ENCODE data around the gene NAP1L1.

NAP1L1 gene

DNA sequence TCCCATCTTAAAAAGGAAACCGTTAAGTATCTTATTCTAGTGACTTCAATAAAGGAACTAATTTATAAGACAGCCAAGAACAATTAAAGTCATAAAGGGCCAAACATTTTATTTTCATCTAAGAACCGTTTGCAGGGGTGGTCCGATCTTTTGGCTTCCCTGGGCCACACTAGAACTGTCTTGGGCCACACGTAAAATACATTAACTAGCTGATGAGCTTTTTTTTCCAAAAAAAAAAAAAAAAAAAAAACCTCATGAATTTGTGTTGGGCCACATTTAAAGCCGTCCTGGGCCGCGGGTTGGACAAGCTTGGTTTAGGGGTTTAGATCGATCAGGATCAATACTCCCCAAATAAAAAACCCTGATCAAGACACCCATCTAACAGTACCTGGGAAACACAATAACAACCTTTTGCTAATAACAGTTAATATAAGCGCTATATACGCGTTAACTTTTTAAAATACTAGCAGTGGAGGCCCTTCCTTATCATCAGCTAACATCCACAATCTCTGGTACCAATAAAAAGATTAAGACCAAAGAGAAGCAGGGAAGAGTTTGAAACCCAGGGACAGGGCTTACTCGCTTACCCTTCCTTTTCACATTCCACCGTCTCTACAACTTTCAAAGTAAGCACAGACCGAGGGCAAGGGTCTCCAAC lies 1.1 kb downstream of the NAP1L1 start:
- DNase-seq, result no peak

DNA sequence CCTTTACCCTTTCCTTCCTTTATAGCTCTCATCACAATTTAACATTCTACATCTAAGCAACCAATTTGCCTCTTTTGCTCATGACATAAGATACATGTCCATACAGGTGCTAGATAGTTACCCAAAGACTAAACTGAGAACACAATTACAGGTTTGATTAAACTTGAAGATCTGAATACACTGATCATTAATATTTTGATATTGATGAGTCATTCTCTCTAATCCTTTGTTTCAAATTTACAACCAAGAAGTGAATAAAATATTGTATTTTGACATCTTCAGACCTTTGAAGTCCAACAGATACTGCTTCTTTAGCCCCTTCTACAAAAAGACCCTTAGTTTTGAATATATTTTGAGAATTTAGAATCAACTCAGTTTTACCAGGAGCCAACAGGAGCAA lies 2.6 kb downstream of the NAP1L1 start:
- DNase-seq, result no peak

DNA sequence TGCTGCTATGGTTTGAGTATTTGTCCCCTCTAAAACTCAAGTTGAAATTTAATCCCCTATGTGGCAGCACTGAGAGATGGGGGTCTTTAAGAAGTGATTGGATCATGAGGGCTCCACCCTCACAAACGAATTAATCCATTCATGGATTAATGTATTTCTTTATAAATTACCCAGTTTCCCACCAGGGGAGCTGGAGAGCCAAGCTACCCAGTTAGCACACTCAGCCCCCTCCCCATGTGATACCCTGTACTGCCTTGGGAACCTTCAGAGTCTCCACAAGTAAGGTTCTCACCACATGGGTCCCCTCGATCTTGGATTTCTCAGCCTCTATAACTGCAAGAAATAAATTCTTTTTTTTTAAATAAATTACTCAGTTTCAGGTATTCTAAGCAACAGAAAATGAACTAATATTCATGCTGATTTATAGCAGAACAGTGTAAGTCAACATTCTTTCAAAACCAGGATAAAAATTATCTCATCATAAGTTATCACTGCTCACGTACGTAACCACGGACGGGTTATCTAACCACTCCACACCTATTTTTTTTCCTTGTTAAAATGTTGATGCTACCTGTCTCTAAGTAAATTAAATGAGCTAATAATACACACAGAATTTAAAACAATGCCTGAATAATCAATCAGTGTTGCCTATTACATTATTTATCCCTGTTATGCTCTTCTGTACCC lies 3.6 kb downstream of the NAP1L1 start:
- no peak for DNase-seq

DNA sequence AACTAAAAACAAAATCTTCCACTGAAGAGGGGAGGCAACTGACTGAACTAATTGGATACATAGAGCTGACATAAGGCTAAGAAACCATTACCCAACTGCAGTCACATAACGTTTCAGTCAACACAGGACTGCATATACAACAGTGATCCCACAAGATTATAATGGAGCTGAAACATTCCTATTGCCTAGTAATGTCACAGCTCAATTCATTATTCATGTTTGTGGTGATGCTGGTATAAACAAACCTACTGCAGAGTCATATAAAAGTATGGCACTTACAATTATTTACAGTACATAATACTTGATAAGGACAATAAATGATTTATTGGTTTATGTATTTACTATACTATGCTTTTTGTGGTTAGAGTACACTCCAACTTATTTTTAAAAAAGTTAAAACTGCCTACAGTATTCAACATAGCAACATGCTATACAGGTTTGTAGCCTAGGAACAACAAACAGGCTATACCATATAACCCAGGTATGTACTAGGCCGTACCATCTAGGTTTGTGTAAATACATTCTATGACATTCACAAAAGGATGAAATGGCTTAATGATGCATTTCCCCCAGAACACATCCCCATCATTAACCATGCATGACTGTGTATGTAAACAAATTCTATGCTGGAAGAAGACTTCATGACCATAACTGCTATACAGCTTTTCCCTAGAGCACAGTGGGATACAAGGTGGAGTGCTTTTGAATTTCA lies 4.3 kb downstream of the NAP1L1 start:
- no peak for DNase-seq

DNA sequence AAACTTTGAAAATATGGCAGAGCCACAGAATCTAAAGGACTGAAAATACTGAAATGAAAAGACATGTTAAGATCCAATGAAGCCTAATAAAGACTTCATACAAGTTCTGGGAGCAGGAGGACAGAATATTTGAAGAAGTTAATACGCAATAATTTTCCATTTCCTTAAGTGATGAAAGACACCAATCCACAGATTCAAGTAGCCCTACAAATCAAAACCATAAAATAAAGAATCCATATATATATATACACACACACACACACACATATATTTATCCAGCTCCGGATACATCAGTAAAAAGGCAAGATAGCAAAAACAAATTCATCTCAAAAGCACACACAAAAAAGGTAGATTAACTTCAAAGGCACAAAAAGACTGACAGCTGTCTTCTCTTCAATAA lies 5.7 kb downstream of the NAP1L1 start:
- no peak for DNase-seq

DNA sequence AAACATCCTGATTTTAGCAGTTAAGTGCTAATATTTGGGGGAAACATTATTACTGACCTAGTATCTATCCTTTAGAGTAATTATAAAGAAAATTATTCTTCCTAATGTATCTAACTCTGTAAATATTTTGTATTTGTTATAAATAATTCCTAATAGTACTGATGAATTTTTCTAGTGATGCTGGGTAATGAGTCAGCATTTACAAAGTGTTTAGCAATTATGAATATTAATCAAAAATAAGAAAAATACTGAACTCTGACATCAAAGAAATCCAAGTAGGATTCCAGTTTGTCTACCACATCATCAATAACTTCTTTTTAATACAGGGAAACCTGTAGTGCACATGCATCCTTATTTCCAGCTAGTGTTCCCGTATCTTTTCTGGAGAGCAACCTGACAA lies 9.0 kb downstream of the NAP1L1 start:
- no peak for DNase-seq

DNA sequence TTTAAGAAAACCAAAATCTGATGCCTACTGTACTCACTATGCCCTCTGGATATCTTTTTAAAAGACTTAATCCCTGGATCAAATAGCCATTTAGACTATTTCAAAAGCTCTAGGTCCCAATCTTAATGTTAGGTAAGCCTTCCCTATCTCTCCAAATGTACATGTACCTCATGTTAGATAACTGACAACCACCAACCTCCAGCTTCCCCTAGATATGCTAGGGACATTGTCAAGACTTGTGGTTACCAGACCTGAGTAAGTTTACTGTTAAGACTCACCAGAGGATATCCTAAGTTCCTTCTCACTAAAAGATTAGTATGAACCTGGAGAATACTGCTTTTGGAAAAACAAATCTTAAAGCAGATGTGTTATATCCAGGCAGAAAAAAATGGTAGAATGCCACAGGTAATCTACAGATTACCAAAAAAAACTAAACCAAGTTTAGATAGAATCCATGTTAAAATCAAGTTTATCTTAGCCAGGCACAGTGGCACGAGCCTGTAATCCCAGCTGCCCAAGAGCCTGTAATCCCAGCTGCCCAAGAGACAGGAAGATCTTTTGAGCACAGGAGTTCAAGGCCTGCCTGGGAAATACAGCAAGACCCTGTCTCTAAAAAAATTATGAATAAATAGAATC lies 9.7 kb downstream of the NAP1L1 start:
- no peak for DNase-seq

DNA sequence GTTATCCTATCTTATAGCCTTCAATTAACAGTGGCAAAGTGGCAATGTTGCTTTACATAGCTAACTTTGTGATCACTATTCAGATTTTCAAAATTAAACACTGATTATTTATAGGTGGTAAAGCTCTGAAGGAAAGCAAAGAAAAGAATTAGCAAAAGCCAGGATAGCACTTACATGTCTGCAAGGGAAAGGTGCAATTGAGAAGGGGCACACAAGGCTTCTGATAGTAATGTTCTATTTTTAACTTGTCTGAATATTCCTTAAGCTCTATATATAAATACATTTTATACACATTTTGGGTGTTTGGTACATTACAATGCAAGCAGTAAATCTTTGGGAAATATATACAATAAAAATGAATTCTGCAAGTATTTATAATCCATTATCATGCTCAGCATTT lies 10.9 kb downstream of the NAP1L1 start:
- no peak for DNase-seq

DNA sequence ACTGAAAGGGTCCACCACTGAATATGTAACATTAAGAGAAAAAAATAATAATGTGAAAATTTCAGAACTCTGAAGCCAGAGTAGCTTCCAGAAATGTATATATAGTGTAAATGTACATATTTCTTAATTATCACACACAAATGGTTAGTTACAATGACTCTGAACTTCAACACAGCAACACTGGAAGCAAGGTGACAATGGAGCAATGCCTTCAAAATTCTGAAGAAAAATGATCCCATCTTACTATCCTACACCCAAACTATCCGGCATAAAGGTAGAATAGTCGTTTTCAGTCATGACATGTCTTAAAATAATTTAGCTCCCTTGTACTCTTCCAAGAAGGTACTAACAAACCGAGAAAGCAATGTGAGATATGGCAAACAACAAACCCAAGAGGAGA lies 11.9 kb downstream of the NAP1L1 start:
- no peak for DNase-seq

DNA sequence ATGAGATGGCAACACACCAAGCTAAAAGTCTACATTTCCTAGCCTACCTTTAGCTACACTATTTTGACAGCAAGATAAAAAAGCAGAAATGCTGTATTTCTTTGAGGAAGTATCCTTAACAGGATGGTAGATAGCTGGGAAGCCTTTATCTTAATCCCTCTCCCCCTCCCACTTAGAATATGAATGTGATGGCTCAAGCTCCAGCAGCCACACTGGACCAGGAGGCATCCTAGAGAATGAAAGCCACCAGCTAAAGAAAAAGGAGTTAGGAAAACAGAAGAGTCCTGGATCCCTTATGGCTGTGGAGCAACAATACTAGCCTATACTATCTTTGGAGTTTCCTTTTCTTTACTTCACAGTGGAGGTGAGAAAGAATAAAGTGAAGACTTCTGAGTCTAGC lies 15.1 kb downstream of the NAP1L1 start:
- no peak for DNase-seq

DNA sequence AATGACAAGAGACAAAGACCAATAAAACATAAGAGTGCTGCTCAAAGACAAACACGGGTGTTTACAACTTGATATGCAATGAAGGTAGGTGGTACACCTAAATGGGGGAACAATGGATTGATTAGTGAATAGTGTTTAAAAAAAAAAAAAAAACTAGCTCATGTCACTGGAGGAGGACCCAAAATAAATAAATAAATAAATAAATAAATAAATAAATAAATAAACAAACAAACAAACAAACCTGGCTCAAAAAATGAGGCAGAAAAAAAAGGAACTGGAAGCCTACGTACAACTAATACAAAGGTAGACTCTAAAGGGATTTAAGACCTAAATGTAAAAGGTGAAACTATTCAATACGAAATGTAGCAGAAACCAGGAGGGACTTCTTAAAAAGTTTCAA lies 18.6 kb downstream of the NAP1L1 start:
- no peak for DNase-seq

DNA sequence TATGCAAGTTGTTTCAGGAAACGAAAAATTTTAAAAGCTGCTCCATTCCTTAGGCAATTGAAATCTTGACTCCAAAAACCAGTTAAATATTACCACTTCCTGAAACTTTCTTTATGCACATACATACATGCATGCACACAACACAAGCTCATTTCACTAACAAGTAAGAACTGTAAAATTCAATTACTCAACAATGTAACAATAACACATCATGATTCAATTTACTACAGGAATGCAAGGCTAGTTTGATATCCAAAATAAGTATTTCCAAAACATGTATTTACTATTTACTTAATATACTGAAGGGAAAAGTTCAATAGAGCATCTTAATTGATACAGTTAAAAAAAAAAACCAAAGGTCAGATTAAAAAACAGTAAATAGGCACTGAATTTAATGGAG lies 19.6 kb downstream of the NAP1L1 start:
- no peak for DNase-seq

DNA sequence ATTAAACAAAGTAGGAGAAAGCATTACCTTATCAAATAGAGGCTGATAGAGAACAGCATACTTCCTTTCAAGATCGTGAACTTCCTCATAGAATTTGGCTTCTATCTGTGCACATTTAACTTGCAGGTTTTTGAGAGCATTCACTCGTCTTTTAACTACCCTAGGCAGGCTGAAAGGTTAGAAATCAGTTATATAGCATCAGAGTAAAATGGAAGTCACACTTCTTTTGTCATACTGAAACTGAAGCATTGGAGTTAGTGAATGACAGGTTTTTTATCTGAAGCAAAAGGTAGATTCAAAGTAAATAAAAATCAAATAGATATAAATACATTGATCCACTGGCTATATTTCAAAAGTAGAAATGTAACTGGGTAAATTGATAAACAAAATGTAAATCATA lies 24.4 kb downstream of the NAP1L1 start:
- DNase-seq, result no peak

DNA sequence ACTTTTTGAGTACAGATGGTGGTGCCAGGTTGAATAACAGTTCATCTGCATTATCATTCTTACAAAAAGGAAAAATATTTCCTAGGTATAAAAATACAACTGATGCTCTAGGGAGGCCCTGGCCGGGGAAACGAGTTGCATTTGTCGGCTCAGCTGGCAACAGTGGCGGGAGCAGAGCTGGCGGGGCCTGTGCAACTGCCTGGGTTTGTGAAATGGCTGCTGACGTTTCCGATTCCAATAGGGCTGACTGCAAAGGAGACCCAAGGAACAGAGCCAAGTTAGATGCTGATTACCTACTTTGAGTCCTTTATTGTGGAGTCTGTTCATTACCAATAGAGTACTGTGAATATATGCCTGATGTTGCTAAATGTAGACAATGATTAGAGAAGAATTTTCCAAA lies 27.2 kb downstream of the NAP1L1 start:
- no peak for DNase-seq

DNA sequence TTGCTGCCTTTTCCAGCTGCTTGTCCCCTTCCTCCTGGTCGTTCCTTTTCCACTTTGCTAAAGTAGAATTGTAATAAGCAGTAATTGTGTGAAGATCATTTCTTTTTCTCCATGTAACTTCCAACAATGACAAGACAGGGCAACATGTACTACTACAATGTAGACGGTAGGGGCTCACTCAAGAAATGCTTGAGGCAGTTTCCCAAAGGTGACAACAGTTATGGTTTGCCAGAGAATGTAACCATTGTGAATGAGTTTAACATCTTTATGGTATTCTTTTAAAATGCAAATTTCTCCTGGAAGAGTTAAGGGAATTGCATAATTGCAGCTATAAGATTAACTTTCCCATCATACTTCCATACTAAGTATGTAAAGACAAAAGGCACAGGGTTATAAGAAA lies 29.1 kb downstream of the NAP1L1 start:
- DNase-seq, result no peak

DNA sequence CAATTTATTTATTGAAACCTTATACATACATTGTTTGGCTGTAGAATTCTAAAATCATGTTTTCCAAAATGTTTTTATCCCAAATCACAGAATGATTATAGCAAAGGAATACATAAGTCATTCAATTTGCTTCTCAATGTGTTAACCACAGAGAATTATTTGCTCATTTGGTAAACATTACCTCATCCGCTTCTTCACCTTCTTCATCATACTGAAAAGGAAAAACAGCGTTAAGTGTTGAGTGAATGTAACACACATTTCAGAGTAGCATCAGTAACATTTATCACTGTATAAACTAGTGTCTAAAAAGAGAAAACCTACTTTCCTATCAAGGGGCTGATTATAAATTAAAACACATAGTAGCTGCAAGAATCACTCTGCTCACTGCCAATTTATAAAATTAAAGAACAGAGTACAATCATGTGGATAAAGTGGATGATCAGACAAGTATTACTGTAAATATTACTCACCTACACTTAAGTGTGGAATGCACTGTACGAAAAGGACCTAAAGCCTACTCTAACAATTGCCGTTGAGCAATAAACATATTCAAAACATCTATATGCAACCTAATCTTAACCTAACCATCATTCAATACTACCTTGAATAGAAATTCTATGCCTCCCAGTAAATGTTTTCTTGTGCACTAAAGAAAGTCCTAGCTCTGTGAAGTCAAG lies 34.8 kb downstream of the NAP1L1 start:
- DNase-seq, result no peak

DNA sequence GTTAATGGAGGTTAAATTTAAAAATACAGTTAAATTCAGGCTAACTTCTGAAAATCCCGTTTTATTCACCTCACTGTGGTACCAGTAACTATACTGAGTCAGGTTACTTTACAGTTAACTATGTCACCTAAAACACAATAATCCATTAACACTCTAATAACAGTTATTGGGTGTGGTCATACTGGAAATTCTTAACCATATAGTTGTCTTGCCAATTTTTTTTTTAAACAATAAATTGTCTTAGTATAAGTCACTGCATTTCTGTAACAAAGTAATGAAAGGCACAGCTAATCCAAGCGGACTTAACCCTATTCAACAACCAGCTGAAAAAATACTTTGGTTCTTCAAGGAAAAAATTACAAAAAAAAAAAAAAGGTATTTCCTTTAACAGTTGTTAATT lies 36.7 kb downstream of the NAP1L1 start:
- DNase-seq, result no peak

DNA sequence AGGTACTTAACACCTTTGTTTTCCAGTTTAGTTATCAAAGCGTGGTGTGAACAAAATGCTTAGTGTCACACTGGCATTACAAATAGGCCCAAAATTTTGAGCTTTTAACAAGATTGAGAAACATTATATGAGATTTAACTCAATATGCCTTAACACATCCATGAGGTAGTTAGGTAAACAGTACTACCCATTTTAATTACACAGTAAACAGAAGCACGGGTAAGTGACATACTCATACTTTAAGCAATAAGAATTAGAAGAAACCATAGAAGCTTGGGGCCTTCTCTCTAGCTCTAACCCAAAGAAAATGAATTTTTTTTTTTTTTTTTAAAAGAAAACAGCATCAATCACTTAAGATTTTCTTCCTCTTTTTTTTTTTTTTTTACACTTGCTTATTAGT lies 37.4 kb downstream of the NAP1L1 start:
- DNase-seq, result no peak

DNA sequence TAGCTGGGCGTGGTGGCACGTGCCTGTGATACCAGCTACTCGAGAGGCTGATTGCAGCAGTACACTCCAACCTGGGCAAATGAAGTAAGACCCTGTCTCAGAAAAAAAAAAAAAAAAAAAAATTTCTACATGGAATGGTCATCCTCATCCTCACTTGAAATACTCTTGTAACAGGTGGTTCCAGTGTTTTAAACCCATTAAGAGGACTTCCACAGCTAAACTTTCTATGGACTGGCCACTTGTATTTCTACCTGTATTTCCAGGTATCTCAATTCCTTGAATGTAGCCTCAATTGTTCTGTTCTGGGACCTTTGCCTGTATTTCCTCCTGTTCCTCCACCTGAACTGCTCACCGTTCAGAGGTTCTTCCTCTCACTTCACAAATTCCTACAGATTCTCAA lies 41.1 kb downstream of the NAP1L1 start:
- no peak for DNase-seq

DNA sequence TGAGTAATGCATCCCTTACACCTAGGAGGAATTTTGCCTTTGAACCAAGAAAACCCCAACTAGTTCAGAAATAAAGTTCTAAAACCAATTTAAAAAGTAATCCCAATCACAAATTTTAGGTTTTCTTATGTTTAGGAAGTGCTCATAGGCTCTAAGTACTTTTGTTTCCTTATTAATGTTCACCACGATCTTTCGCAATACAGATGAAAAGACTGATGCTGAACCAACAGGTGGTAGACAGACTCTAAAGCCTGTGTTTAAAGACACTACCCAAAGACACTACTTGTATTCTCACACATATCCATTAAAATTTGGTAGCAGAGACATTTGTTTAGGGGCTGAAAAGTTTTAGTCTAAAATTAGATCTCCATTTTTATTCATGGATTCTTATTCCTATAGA lies 42.3 kb downstream of the NAP1L1 start:
- DNase-seq, result no peak

DNA sequence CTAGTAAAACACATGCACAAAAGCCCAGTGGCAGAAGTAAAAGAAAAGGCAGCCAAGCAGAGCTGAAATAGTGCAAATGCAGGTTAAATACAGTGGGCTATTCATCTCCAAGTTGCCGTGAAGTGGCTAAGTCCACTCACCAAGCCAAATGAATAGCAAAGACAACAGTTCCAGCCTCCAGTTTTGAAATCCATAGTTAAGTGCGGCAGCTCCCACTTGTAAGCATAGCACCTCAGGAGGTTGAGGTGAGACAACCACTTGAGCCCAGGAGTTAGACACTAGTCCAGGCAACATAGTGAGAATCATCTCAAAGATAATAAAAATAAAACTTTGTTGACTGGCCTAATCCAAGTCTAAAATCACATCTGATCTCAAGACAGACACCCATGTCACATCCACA lies 43.1 kb downstream of the NAP1L1 start:
- DNase-seq, result no peak

DNA sequence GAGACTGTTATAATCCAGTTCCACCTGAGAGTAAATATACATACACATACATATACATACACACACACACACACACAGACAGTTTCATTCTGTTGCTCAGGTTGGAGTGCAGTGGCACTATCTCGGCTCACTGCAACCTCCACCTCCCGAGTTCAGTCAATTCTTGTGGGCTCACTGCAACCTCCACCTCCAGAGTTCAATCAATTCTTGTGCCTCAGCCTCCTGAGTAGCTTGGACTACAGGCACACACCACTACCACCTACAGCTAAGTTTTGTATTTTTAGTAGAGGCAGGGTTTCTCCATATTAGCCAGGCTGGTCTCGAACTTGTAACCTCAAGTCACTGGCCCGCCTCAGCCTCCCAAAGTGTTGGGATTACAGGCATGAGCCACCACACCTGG lies 44.0 kb downstream of the NAP1L1 start:
- DNase-seq, result no peak

DNA sequence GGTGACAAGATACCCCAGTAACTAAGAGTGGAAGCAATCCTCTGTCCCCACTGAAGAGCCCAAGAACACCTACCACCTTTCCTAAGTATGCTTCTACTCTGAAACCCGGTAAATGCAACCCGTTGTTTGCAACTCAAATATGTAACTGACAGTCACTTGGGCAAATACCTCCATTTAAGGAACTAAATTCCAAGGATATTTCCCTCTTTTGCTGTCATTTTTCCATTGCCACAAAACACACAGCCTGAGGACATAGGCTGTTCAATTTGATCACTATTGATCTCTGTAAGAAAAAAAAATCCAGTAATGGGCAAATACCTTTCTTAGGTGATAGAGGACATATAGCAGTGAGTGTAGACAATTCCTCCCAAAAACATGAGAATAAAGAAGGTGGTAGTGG lies 46.3 kb downstream of the NAP1L1 start:
- DNase-seq, result no peak

Data from NCI-H2081 treated with DMSO at 0.1 percent for 48 hours (cell line).